Measurements from ENCODE around the gene TNFSF13.

Gene TNFSF13

GRCh38 chr17:7513850-7514419, 44.6 kb upstream of the TNFSF13 start:
- DNase-seq (ENCODE audit: extremely low read depth, low read depth): no peak
- TF ChIP-seq CTCF (IDR thresholded peaks at IDR 0.05; ENCODE audit: low read depth, low read length): no peak

GRCh38 chr17:7515911-7516610, 42.5 kb upstream of the TNFSF13 start:
- DNase-seq (ENCODE audit: extremely low read depth, low read depth): no peak
- no peak for TF ChIP-seq CTCF (IDR thresholded peaks at IDR 0.05; ENCODE audit: low read depth, low read length)

- no peak for DNase-seq (ENCODE audit: extremely low read depth, low read depth)
- TF ChIP-seq CTCF (IDR thresholded peaks at IDR 0.05; ENCODE audit: low read depth, low read length): peak; percentile 31
These were observed 35.5 kb upstream of the TNFSF13 start for GRCh38 chr17:7523033-7523432.

- no peak for TF ChIP-seq CTCF (IDR thresholded peaks at IDR 0.05; ENCODE audit: low read depth, low read length)
- no peak for DNase-seq (ENCODE audit: extremely low read depth, low read depth)
These were observed 29.7 kb upstream of the TNFSF13 start for GRCh38 chr17:7528842-7529241.

- DNase-seq (ENCODE audit: extremely low read depth, low read depth): no peak
- no peak for TF ChIP-seq CTCF (IDR thresholded peaks at IDR 0.05; ENCODE audit: low read depth, low read length)
These were observed 28.3 kb upstream of the TNFSF13 start for GRCh38 chr17:7530023-7530900.

GRCh38 chr17:7538050-7538449, 20.5 kb upstream of the TNFSF13 start:
- no peak for TF ChIP-seq CTCF (IDR thresholded peaks at IDR 0.05; ENCODE audit: low read depth, low read length)
- no peak for DNase-seq (ENCODE audit: extremely low read depth, low read depth)

Measured in AG09319 (cell line).